ENCODE results near the gene VPS54. TPM values are rescaled to one million over a fixed set of nuclear protein-coding genes. Genes with fewer than 3 reads are reported as not detected.

The VPS54 gene
- total and polyA plus RNA-seq, 2 donors from 2014 or later = 17.4 to 25.0 TPM

DNA sequence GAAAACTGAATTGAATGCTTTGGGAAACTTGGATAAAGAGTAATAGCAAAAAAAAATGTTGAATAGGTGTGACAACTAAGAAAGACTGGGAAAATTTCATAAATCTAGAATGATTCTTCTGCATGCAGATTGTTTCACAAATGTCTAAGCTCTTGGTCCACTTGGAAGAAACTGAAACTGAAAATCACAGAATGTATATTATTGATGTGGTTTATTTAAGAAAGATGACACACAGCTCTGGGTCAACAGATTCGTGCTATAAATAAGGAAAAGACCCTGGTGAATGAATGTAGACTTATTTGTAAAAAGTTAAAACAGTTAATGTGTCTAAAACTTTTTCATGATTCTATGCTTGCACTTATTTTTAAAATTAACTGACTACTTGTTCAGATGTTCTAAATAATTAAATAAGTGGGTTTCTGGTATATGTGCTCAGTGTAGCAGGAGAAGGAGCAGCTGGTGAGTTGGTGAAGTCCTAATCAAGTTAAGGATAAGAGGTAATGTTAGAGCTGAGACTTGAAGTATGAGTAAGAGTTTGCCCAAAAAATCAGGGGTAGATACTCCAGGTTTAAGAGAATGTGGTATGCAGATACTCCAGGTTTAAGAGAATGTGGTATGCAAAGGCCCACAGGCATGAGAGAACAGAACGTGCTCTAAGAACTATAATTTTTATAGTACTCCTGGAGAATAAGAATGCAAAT, 153.1 kb downstream of the VPS54 start:
- FAIRE-seq = no peak
- Histone ChIP-seq H3K27ac (ENCODE audit: low read depth in 2 of 2, low read length in 2 of 2) (no peak overlapping the region), H3K4me1 (ENCODE audit: control insufficient read depth in 2 of 3, insufficient read depth in 2 of 3, low read depth in 1 of 3, low read length in 3 of 3) (peaks cover 0 to 7% (median 0%) of the 10 kb centered on the region in 3 donors), H3K9me3 (ENCODE audit: control insufficient read depth in 2 of 3, insufficient read depth in 1 of 3, low read length in 3 of 3) (no peaks in the 10 kb centered on the region), H3K27me3 (ENCODE audit: control insufficient read depth, insufficient read depth, low read length) (no peaks in the 10 kb centered on the region), H3K36me3 (ENCODE audit: control insufficient read depth in 2 of 3, insufficient read depth in 3 of 3, low read length in 3 of 3) (peaks cover 0 to 6% (median 0%) of the 10 kb centered on the region in 3 donors), H3K4me3 (ENCODE audit: low read length in 3 of 3) (no peak overlapping the region), H3K9ac (ENCODE audit: low read length in 3 of 3) (no peak overlapping the region)
- DNase-seq = no peak
- TF ChIP-seq, protein P1, sequence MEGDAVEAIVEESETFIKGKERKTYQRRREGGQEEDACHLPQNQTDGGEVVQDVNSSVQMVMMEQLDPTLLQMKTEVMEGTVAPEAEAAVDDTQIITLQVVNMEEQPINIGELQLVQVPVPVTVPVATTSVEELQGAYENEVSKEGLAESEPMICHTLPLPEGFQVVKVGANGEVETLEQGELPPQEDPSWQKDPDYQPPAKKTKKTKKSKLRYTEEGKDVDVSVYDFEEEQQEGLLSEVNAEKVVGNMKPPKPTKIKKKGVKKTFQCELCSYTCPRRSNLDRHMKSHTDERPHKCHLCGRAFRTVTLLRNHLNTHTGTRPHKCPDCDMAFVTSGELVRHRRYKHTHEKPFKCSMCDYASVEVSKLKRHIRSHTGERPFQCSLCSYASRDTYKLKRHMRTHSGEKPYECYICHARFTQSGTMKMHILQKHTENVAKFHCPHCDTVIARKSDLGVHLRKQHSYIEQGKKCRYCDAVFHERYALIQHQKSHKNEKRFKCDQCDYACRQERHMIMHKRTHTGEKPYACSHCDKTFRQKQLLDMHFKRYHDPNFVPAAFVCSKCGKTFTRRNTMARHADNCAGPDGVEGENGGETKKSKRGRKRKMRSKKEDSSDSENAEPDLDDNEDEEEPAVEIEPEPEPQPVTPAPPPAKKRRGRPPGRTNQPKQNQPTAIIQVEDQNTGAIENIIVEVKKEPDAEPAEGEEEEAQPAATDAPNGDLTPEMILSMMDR (IDR thresholded peaks at IDR 0.05; ENCODE audit: borderline replicate concordance, extremely low read depth, insufficient read depth) = no peak
- intact Hi-C loops (cut with DNase I) = no loop called here

DNA sequence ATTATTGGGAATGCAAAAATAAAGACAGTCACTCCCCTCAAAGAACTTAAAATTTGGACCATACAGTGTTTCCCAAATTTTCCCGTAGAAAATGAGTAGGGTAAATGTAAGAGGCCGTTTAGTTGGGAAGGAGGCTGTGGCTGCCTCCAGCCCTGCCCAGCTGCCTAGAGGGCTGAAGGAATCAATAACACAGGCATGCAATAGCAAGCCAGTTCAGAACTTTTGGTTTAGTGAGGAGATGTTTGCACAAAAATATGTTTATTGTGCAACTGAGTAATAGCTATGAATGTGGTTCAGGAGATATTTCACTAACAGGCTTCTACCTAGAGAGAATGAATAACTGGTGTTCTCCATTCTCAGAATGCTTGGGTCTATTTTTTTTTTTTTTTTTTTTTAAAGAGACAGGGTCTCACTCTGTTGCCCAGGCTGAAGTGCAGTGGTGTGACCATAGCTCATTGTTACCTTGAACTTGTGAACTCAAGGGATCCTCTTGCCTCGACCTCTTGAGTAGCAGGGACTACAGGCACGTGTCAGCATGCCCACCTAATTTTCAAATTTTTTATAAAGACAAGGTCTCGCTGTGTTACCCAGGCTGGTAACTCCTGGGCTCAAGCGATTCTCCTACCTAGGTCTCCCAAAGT, 153.9 kb downstream of the VPS54 start:
- intact Hi-C loops (cut with DNase I) = no loop called here
- FAIRE-seq (no peak), DNase-seq (no peak)
- no peaks in the 10 kb centered on the region for H3K9me3 ChIP-seq (ENCODE audit: control insufficient read depth in 2 of 3, insufficient read depth in 1 of 3, low read length in 3 of 3)
- TF ChIP-seq, protein P1 (IDR thresholded peaks at IDR 0.05; ENCODE audit: borderline replicate concordance, extremely low read depth, insufficient read depth) = no peak
- H3K4me3 ChIP-seq (ENCODE audit: low read length in 3 of 3) = no peak overlapping the region
- peaks cover 0 to 7% (median 0%) of the 10 kb centered on the region in 3 donors for H3K4me1 ChIP-seq (ENCODE audit: control insufficient read depth in 2 of 3, insufficient read depth in 2 of 3, low read depth in 1 of 3, low read length in 3 of 3)
- no peak overlapping the region for H3K9ac ChIP-seq (ENCODE audit: low read length in 3 of 3)
- peaks cover 0 to 6% (median 0%) of the 10 kb centered on the region in 3 donors for H3K36me3 ChIP-seq (ENCODE audit: control insufficient read depth in 2 of 3, insufficient read depth in 3 of 3, low read length in 3 of 3)
- no peaks in the 10 kb centered on the region for H3K27me3 ChIP-seq (ENCODE audit: control insufficient read depth, insufficient read depth, low read length)
- no peak overlapping the region for H3K27ac ChIP-seq (ENCODE audit: low read depth in 2 of 2, low read length in 2 of 2)

DNA sequence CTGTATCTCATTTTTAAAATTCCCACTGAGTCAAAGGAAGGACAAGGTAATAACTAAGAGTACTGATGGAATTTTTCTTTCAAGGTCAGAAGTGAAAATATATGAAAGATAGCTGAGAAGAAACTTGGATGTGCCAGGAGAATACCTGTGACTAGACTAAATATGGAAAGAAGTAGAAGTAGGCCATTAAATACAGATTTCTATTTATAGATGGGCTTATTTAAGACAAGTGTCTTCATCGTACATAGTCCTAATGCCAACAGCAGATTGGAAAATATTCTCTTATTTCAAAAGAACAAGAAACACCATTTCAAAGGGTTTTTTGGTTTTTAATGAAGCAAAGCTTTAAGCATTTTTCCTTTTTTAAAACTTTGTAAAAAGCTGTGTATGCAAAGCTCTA, 155.5 kb downstream of the VPS54 start:
- FAIRE-seq = no peak
- TF ChIP-seq, protein P1 (IDR thresholded peaks at IDR 0.05; ENCODE audit: borderline replicate concordance, extremely low read depth, insufficient read depth) = no peak
- Histone ChIP-seq H3K9me3 (ENCODE audit: control insufficient read depth in 2 of 3, insufficient read depth in 1 of 3, low read length in 3 of 3) (no peaks in the 10 kb centered on the region), H3K36me3 (ENCODE audit: control insufficient read depth in 2 of 3, insufficient read depth in 3 of 3, low read length in 3 of 3) (peaks cover 0 to 6% (median 0%) of the 10 kb centered on the region in 3 donors), H3K4me1 (ENCODE audit: control insufficient read depth in 2 of 3, insufficient read depth in 2 of 3, low read depth in 1 of 3, low read length in 3 of 3) (peaks cover 0 to 7% (median 0%) of the 10 kb centered on the region in 3 donors), H3K27me3 (ENCODE audit: control insufficient read depth, insufficient read depth, low read length) (no peaks in the 10 kb centered on the region), H3K27ac (ENCODE audit: low read depth in 2 of 2, low read length in 2 of 2) (no peak overlapping the region), H3K4me3 (ENCODE audit: low read length in 3 of 3) (no peak overlapping the region), H3K9ac (ENCODE audit: low read length in 3 of 3) (no peak overlapping the region)
- no peak for DNase-seq
- intact Hi-C loops (cut with DNase I) = no loop called here
